Activated naive CD4-positive, alpha-beta T cell treated with anti-CD3 and anti-CD28 coated beads for 36 hours (primary cell): ENCODE measurements around the gene NES. TPM values are rescaled to one million over a fixed set of nuclear protein-coding genes. Genes with fewer than 3 reads are reported as not detected.
"Not testable (repeated sequence)": the region's sequence is repeated elsewhere in the genome, so short reads cannot be mapped to it uniquely, and the experiment has no call there.

Source experiments
- CTCF ChIA-PET: fragments of 350-600 bp; sonication (Branson Sonifier 250); formaldehyde crosslinking; loops from one replicate; lab custom pipeline; 2021; ENCODE audit warnings: antibody characterized with exemption; lab: Charles Lee
- DNase-seq: peaks from one replicate; pipeline ENCODE4 v3.0.0-alpha.2; 2020
- H3K27ac Mint-ChIP-seq: one replicate; pipeline ENCODE4 v1.8.0; 2021; ENCODE audit warnings: mild to moderate bottlenecking, mixed read lengths
- H3K27me3 Mint-ChIP-seq: one replicate; pipeline ENCODE4 v1.8.0; 2021; ENCODE audit warnings: low read depth, mixed read lengths
- H3K36me3 Mint-ChIP-seq: one replicate; pipeline ENCODE4 v1.8.0; 2021; ENCODE audit warnings: low read depth, mixed read lengths
- H3K4me1 Mint-ChIP-seq: one replicate; pipeline ENCODE4 v1.8.0; 2021; ENCODE audit warnings: low read depth, mixed read lengths
- H3K4me3 Mint-ChIP-seq: one replicate; pipeline ENCODE4 v1.8.0; 2021; ENCODE audit warnings: mild to moderate bottlenecking, moderate library complexity, mixed read lengths
- H3K9me3 Mint-ChIP-seq: one replicate; pipeline ENCODE4 v1.8.0; 2021; ENCODE audit warnings: mixed read lengths
- intact Hi-C: fragments of 100-400 bp; cut with micrococcal nuclease; formaldehyde crosslinking; loops from one replicate; pipeline ENCODE4 v1.15.1; 2023
- total RNA-seq, 2 experiments: library from RNA; stranded (reverse); gene quantifications; one replicate each; pipeline ENCODE4 v1.2.3, GENCODE V29; 2021

The NES gene
- total RNA-seq, 2 experiments from 2014 or later: not detected

GRCh38 chr1:156638189-156638985, 38.8 kb downstream of the NES start:
- Mint-ChIP-seq H3K27me3 (peaks cover 62% of the 10 kb centered on the region), H3K27ac (no peak overlapping the region)
- CTCF ChIA-PET: interaction anchor here (0.9 to 1.2 kb wide), 2 partner anchors 21 to 68 kb away, joined by 4 read pairs; no protein-coding TSS in a partner anchor

GRCh38 chr1:156632355-156632754, 44.9 kb downstream of the NES start:
- no peak for DNase-seq
- CTCF ChIA-PET: no interaction called here
- Mint-ChIP-seq H3K27me3 (peaks cover 39% of the 10 kb centered on the region), H3K4me3 (no peak overlapping the region), H3K9me3 (no peaks in the 10 kb centered on the region), H3K4me1 (no peaks in the 10 kb centered on the region), H3K27ac (no peak overlapping the region), H3K36me3 (no peaks in the 10 kb centered on the region)
- intact Hi-C loops: no loop called here

More at GRCh38 chr1:156638189-156638985, 38.8 kb downstream of the NES start:
- DNase-seq: no peak
- intact Hi-C loops: no loop called here
- Mint-ChIP-seq H3K4me1 (peaks cover 11% of the 10 kb centered on the region), H3K4me3 (no peak overlapping the region), H3K9me3 (no peaks in the 10 kb centered on the region), H3K36me3 (no peaks in the 10 kb centered on the region)

DNA sequence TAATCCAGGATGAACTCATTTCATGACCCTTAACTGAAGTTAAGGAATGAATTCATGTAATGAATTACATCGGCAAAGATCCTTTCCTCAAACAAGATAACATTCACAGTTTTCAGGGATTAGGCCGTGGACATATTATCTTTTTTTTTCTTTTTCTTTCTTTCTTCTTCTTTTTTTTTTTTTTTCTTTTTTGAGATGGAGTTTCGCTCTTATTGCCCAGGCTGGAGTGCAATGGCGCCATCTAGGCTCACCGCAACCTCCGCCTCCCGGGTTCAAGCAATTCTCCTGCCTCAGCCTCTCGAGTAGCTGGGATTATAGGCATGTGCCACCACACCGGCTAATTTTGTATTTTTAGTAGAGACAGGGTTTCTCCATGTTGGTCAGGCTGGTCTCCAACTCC, 46.1 kb downstream of the NES start:
- H3K9me3 Mint-ChIP-seq, H3K36me3 Mint-ChIP-seq, H3K4me3 Mint-ChIP-seq, intact Hi-C loops, H3K27ac Mint-ChIP-seq, H3K4me1 Mint-ChIP-seq, DNase-seq: not testable (repeated sequence)
- CTCF ChIA-PET: interaction anchor here (0.7 to 9.0 kb wide), 6 partner anchors 10 to 272 kb away, joined by 4 to 168 read pairs (median 4); no protein-coding TSS in a partner anchor
- peaks cover 39% of the 10 kb centered on the region for H3K27me3 Mint-ChIP-seq

DNA sequence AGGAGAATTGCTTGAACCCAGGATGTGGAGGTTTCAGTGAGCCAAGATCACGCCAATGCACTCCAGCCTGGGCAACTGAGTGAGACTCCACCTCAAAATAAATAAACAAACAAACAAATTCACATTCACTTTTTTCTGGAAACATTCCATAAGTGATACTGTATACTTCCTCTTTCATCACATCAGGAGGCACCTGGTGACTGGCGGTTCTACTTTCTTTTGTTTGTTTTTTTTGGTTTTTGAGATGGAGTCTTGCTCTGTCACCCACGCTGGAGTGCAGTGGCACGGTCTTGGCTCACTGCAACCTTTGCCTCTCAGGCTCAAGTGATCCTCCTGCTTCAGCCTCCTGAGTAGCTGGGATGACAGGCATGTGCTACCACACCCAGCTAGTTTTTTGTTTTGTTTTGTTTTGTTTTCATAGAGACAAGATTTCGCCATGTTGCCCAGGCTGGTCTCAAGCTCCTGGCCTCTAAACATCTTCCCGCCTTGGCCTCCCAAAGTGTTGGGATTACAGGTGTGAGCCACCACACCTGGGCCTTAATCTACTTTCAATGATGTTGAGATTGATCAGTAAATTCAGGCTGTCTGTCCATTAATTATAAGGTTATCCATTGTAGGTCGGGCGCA, 47.3 kb downstream of the NES start:
- Mint-ChIP-seq H3K4me3 (no peak overlapping the region), H3K9me3 (no peaks in the 10 kb centered on the region), H3K27me3 (peaks cover 46% of the 10 kb centered on the region), H3K36me3 (no peaks in the 10 kb centered on the region), H3K4me1 (peaks cover 5% of the 10 kb centered on the region), H3K27ac (no peak overlapping the region)
- no peak for DNase-seq
- intact Hi-C loops: no loop called here
- CTCF ChIA-PET: interaction anchor here (0.7 to 9.0 kb wide), 5 partner anchors 9 to 49 kb away, joined by 3 to 168 read pairs (median 12); partner anchors contain the start of gene NES

DNA sequence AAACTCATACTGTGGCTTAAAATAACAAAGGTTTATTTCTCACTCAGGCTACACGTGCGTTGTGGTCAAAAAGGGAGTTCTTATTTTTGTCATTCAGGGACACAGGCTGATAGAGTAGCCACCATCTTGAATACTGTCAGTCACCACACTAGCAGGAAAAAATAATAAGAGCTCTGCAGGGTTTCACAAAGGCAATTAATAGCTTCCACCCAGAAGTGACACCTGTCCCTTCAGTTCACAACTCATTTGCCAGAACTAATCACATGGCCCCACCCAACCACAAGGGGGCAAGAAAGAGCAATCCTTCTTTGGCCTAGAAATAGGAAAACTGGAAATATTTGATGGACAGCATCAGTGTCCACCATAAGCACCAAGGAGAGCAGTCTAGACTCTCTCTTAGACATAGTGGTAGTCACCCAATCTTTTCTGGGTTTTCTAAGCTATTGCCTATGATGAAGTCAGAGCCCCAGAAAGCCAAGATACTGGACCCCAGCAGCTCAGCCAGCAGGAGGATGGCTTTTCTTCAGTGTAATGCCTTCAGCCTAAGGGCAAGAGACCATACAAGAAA, 49.8 kb downstream of the NES start:
- Mint-ChIP-seq H3K27me3 (peaks cover 50% of the 10 kb centered on the region), H3K4me3 (no peak overlapping the region), H3K4me1 (peaks cover 7% of the 10 kb centered on the region), H3K27ac (no peak overlapping the region), H3K36me3 (no peaks in the 10 kb centered on the region), H3K9me3 (no peaks in the 10 kb centered on the region)
- DNase-seq: peak; percentile 57
- intact Hi-C loops: loop anchor here (2.0 kb wide), 1 partner anchor 13 kb away; no protein-coding TSS in a partner anchor
- CTCF ChIA-PET: interaction anchor here (0.5 to 9.0 kb wide), 32 partner anchors 9 to 310 kb away, joined by 3 to 168 read pairs (median 4); partner anchors contain the start of genes CRABP2, GPATCH4, ISG20L2 and METTL25B

DNA sequence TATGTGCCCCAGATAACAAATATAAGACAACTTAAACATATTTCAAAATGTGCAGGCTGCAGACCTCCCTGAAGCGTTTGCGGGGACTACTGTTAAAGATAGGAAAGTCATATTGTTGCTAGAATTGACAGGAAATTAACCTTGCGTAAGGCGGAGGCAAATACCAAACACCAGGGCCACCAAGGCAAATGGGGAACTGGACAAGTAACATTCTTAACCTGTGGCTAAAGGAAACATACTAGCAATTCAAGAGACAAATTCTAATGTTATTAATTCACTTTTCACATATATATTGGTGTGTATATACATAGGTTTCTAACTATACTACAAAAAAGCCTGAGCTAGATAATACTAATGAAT, 51.1 kb downstream of the NES start:
- DNase-seq: no peak
- Mint-ChIP-seq H3K9me3 (no peaks in the 10 kb centered on the region), H3K4me1 (peaks cover 7% of the 10 kb centered on the region), H3K4me3 (no peak overlapping the region), H3K36me3 (no peaks in the 10 kb centered on the region), H3K27ac (no peak overlapping the region), H3K27me3 (peaks cover 41% of the 10 kb centered on the region)
- intact Hi-C loops: loop anchor here (1.0 to 2.0 kb wide), 4 partner anchors 15 to 80 kb away; no protein-coding TSS in a partner anchor
- CTCF ChIA-PET: interaction anchor here (0.6 to 9.0 kb wide), 20 partner anchors 8 to 241 kb away, joined by 3 to 168 read pairs (median 4); partner anchors contain the start of genes CRABP2, ISG20L2, METTL25B and NES

- Mint-ChIP-seq H3K36me3 (no peaks in the 10 kb centered on the region), H3K9me3 (no peaks in the 10 kb centered on the region), H3K27me3 (peaks cover 40% of the 10 kb centered on the region), H3K27ac (no peak overlapping the region), H3K4me3 (peak overlapping the region; percentile 36), H3K4me1 (peaks cover 7% of the 10 kb centered on the region)
- CTCF ChIA-PET: interaction anchor here (0.6 to 9.0 kb wide), 15 partner anchors 11 to 180 kb away, joined by 3 to 168 read pairs (median 10); partner anchors contain the start of genes BCAN, CRABP2, ISG20L2 and METTL25B
- peak; percentile 65 for DNase-seq
- intact Hi-C loops: loop anchor here (1.0 to 2.0 kb wide), 4 partner anchors 15 to 81 kb away; no protein-coding TSS in a partner anchor
Observed at GRCh38 chr1:156625436-156626078, 51.6 kb downstream of the NES start.

DNA sequence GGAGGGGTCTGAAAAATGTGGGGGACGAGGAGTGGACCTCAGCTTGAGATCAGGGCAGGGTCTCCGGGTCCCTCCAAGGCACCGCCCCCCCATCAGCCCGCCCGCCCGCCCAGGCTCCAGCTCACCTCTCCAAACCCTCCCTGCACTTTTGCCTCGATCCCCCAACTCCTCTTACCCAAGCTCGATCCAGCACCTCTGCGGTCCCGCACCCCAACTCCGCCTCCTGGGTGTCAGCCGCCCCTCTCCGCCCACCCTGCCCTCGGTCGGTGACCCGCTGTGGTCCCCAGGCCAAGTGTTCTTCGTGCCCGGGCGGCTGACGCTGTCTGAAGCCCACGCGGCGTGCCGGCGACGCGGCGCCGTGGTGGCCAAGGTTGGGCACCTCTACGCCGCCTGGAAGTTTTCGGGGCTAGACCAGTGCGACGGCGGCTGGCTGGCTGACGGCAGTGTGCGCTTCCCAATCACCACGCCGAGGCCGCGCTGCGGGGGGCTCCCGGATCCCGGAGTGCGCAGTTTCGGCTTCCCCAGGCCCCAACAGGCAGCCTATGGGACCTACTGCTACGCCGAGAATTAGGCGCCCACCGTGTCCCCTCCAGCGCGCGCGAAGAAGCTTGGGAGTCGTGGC, 52.3 kb downstream of the NES start:
- DNase-seq: no peak
- no peak overlapping the region for H3K27ac Mint-ChIP-seq

DNA sequence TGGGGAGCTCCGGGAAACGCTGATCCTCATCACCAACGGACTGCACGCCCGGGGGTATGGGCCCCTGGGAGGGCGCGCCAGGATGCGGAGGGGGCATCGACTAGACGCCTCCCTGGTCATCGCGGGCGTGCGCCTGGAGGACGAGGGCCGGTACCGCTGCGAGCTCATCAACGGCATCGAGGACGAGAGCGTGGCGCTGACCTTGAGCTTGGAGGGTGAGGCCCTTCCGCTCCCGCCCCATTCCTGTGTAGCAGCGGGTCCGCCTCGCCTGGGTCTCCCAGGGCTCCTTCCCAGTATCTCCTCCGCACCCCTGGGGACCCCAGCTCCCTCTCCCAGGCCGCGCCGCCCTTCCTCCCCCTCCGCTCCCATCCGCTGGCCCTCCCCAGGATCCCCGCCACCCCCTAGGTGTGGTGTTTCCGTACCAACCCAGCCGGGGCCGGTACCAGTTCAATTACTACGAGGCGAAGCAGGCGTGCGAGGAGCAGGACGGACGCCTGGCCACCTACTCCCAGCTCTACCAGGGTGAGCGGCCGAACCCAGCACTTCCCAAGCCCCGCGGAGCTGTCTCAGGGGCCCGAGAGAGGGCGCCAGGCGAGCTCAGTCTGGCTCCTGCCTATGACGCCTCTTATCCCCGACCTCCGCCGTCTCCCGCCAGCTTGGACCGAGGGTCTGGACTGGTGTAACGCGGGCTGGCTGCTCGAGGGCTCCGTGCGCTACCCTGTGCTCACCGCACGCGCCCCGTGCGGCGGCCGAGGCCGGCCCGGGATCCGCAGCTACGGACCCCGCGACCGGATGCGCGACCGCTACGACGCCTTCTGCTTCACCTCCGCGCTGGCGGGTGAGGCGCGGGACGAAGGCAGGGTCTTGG, 53.0 kb downstream of the NES start:
- Mint-ChIP-seq H3K27me3 (peaks cover 51% of the 10 kb centered on the region), H3K36me3 (no peaks in the 10 kb centered on the region), H3K4me1 (peaks cover 7% of the 10 kb centered on the region), H3K9me3 (no peaks in the 10 kb centered on the region), H3K27ac (no peak overlapping the region), H3K4me3 (peak overlapping the region; percentile 50)
- CTCF ChIA-PET: interaction anchor here (0.9 to 9.0 kb wide), 21 partner anchors 10 to 278 kb away, joined by 3 to 168 read pairs (median 8); partner anchors contain the start of genes BCAN, CRABP2, ISG20L2 and METTL25B
- intact Hi-C loops: no loop called here
- DNase-seq: peak; percentile 59

More for the DNA sequence above, 52.3 kb downstream of the NES start:
- H3K9me3 Mint-ChIP-seq: no peaks in the 10 kb centered on the region
- peak overlapping the region; percentile 50 for H3K4me3 Mint-ChIP-seq
- H3K4me1 Mint-ChIP-seq: peaks cover 7% of the 10 kb centered on the region
- intact Hi-C loops: no loop called here
- peaks cover 44% of the 10 kb centered on the region for H3K27me3 Mint-ChIP-seq
- CTCF ChIA-PET: interaction anchor here (0.6 to 9.0 kb wide), 20 partner anchors 10 to 239 kb away, joined by 3 to 168 read pairs (median 8); partner anchors contain the start of genes BCAN, CRABP2, ISG20L2 and METTL25B
- H3K36me3 Mint-ChIP-seq: no peaks in the 10 kb centered on the region

DNA sequence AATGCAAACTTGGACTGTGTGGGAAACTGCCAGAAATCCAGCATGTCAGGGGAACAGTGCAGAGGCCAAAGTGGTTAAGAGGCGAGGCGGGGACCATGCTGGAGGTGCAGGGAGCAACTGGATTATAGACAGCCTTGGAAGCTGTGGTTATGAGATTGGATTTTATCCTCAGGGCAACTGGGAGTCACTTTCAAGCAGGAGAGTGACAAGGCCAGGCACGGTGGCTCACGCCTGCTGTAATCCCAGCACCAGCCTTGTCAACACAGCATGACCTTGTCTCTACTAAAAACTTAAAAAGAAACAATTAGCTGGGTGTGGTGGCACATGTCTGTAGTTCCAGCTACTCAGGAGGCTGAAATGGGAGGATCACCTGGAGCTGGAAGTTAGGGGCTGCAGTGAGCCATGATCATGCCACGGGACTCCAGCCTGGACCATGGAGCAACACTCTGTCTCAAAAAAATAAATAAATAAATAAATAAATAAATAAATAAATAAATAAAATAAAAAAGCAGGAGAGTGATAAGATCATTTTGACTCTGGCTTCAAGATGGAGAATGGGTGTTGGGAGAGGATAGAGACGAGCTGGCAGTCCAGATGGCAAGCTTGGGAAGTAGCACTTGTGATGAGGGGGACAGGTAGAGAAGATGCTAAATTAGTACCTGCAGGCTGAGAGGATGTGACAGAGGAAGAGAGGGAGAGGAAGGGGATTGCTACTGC, 54.5 kb downstream of the NES start:
- intact Hi-C loops: no loop called here

More for the DNA sequence above, 54.5 kb downstream of the NES start:
- no peak for DNase-seq
- no peaks in the 10 kb centered on the region for H3K36me3 Mint-ChIP-seq
- CTCF ChIA-PET: interaction anchor here (0.6 to 9.0 kb wide), 9 partner anchors 11 to 104 kb away, joined by 3 to 168 read pairs (median 12); partner anchors contain the start of genes BCAN, CRABP2, ISG20L2 and METTL25B
- H3K27me3 Mint-ChIP-seq: peaks cover 53% of the 10 kb centered on the region
- H3K4me3 Mint-ChIP-seq: no peak overlapping the region
- H3K27ac Mint-ChIP-seq: no peak overlapping the region
- H3K4me1 Mint-ChIP-seq: peaks cover 7% of the 10 kb centered on the region
- H3K9me3 Mint-ChIP-seq: no peaks in the 10 kb centered on the region
